GM21825 (cell line): ENCODE data around the gene TMEM108.

Source experiments
- ATAC-seq: cut with Tn5 transposase; IDR thresholded peaks from one replicate; pipeline ENCODE4 v1.9.1; 2021; ENCODE audit warnings: mild to moderate bottlenecking, moderate library complexity; ENCODE audit not compliant: unreplicated experiment

The TMEM108 gene

DNA sequence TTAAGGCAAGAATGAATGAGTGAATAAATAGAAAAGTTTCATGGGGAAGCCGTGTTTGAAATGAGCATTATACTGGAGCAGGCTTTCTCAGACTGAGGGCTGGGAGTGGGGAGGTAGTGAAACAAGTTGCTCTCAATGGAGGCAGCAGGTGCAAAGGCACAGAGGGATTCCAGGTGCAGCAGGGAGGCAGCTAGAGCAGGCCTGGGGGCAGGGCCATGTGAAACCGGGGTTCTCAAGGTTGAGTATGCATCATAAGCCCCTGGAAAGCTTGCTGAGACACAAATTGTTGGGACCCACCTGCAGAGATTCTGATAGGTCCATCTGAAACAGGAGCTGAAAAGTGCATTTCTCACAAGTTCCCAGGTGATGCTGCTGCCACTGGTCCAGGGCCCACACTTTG, 406.9 kb downstream of the TMEM108 start:
- no peak for ATAC-seq
